GM06990 (cell line): Measurements from ENCODE around the gene ZNF766.

Experiments
- DNase-seq: peaks from one replicate; pipeline ENCODE4 v3.0.0-alpha.2; 2011; ENCODE audit not compliant: insufficient read length; ENCODE audit errors: extremely low read depth
- H3K27me3 ChIP-seq: replicated peaks from 2 replicates; pipeline ENCODE4 v1.6.0; 2011; ENCODE audit warnings: low read length; ENCODE audit not compliant: control insufficient read depth, insufficient read depth
- H3K36me3 ChIP-seq: 2 replicates; pipeline ENCODE4 v1.5.1; 2011; ENCODE audit warnings: low read length; ENCODE audit not compliant: control insufficient read depth, insufficient read depth
- H3K4me3 ChIP-seq: replicated peaks from 2 replicates; pipeline ENCODE4 v1.5.1; 2011; ENCODE audit warnings: low read depth, mild to moderate bottlenecking, control low read depth, low read length
- CTCF ChIP-seq: IDR thresholded peaks from 2 replicates; pipeline ENCODE4 v1.5.1; 2011; ENCODE audit warnings: low read length, control low read depth, mild to moderate bottlenecking, inconsistent platforms; ENCODE audit not compliant: insufficient read depth, poor library complexity, severe bottlenecking

The ZNF766 gene

GRCh38 chr19:52226652-52227051 is 42.7 kb upstream of the ZNF766 start:
- no peak overlapping the region for H3K4me3 ChIP-seq
- H3K36me3 ChIP-seq, result peaks cover 35% of the 10 kb centered on the region
- H3K27me3 ChIP-seq, result no peaks in the 10 kb centered on the region
- TF ChIP-seq CTCF, result no peak
- no peak for DNase-seq

- no peak for TF ChIP-seq CTCF
- H3K36me3 ChIP-seq, result peaks cover 29% of the 10 kb centered on the region
- H3K27me3 ChIP-seq, result no peaks in the 10 kb centered on the region
- no peak overlapping the region for H3K4me3 ChIP-seq
- no peak for DNase-seq
Measured at GRCh38 chr19:52227196-52227940, 42.0 kb upstream of the ZNF766 start.

DNA sequence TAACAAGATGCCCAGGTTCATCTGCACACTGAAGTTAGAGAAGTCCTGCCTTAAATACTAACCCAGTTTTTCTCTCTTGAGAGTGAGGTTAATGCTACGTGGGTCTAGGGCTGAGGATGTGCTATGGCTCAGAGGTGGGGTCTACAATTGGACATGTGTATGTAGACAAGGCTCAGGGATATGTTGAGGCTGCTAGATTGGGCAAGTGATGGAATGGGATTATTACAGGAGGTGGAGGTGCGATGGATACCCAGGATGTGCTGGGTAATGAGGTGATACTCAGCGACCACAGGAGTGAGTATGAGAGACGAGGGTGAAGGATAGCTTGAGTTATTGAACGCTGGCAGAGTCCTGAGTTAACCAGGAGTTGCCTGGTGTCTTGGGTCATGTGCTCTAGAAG is 41.4 kb upstream of the ZNF766 start:
- H3K27me3 ChIP-seq, result no peaks in the 10 kb centered on the region
- H3K4me3 ChIP-seq, result no peak overlapping the region
- H3K36me3 ChIP-seq, result peaks cover 29% of the 10 kb centered on the region
- no peak for DNase-seq
- TF ChIP-seq CTCF, result no peak

GRCh38 chr19:52229524-52229923 is 39.9 kb upstream of the ZNF766 start:
- Histone ChIP-seq H3K4me3 (no peak overlapping the region), H3K36me3 (peaks cover 24% of the 10 kb centered on the region), H3K27me3 (no peaks in the 10 kb centered on the region)
- TF ChIP-seq CTCF, result no peak
- DNase-seq, result no peak

DNA sequence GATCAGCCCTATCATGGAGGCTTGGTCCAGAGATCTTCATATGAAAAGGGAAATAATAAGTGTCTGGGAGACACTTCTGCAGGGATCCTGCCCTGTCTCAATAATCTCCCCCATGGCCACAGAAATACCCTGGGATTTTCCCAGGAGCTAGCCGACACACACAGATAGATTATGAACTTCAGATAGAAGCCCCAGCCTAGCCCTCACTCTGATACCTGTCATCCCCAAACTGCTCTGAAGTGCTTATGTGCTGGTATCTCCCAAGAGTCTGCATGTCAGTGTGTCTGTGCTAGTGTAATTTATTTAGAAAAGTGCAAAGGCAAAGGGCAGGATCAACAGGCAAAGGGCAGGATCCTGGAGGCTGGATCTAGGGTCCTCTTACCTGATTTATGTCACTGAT is 38.7 kb upstream of the ZNF766 start:
- peaks cover 20% of the 10 kb centered on the region for H3K36me3 ChIP-seq
- no peaks in the 10 kb centered on the region for H3K27me3 ChIP-seq
- TF ChIP-seq CTCF, result no peak
- DNase-seq, result no peak
- H3K4me3 ChIP-seq, result no peak overlapping the region
